GM19395 (cell line): ENCODE measurements around the gene MUC6.
A peak's percentile ranks its signal among the peaks of the same experiment; 100 is the strongest.

Experiments
- ATAC-seq: cut with Tn5 transposase; IDR thresholded peaks from one replicate; pipeline ENCODE4 v1.9.1; 2021; ENCODE audit warnings: mild to moderate bottlenecking, moderate library complexity; ENCODE audit not compliant: unreplicated experiment

Gene MUC6

GRCh38 chr11:1010551-1011319 is 25.8 kb downstream of the MUC6 start:
- no peak for ATAC-seq

DNA sequence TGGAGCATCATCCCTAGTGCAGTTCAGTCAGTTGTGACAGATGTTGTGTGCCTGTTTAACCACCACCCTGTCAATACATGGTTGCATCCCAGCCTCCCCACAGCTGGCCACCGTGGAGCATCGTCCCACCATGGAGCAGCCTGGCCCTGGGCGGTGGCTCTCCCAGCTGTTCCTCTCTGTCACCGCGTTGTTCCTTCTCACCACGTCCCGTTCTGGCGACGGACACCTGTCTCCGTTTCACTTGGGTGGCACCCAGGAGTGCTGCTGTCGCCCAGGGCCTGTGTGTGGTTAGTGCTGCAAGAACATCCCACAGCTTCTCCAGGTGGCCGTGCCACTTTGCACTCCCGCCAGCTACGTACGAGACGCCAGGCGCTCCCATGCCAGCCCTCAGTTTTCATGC is 26.5 kb downstream of the MUC6 start:
- no peak for ATAC-seq

GRCh38 chr11:1009371-1009770 is 27.1 kb downstream of the MUC6 start:
- ATAC-seq = no peak

- no peak for ATAC-seq
Measured at GRCh38 chr11:1008803-1009145, 27.7 kb downstream of the MUC6 start.

DNA sequence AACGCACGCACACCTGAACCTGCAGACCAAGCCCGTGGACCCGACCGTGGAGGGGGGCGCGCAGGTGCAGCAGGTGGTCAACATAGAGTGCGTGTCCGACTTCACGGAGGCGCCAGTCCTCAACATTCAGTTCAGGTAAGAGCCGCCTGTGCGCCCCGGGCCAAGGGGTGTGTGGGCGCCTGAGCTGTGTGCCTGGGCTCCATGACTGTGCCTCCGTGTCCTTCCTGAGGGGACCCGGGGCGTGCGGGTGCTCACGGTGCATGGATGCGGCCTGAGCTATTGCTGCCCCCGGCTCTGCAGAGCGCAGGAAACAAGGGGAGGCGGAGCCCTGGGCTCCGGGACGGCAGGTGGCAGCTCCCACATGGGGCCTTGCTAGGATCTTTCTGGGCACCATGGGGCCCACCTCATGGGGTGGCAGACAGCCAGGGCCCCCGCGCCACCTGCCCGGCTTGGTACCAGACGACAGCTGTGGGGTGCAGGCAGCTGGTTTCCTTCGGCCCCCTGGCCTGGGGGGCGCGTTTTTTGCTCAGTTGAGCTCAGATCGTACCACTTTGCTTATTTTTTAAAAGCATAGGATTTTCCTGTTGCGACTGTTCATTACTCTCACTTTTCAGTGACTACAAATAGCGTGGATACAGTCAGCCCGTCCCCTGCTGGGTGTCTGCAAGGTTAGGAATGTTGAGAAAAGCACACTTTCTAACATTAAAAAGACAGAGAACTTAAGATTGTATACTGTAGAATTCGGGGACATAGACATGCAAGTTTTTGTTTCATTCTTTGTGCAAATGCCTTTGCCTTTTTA is 28.3 kb downstream of the MUC6 start:
- ATAC-seq = no peak

DNA sequence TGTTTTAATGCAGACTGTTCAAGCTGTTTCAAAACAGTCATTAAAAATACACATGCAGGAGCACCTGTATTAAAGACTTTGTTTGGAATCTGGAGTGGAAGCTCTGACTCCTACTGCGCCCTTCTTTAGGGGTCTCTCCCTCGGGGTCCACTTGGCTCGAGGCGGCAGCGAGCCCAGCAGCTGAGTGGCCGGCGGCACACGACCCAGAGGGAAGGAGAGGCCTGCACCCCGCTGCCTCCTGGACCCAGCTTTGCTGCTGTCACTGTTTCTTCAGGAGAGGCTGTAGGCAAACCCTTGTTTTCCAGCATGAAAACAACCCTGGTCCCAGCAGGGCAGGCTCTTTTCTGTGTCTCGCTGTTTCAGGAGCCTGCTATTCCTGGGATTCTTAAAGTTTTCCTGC is 29.2 kb downstream of the MUC6 start:
- ATAC-seq = no peak

- ATAC-seq = no peak
Measured at GRCh38 chr11:1006762-1007161, 29.8 kb downstream of the MUC6 start.

- no peak for ATAC-seq
Measured at GRCh38 chr11:1005928-1006327, 30.6 kb downstream of the MUC6 start.

DNA sequence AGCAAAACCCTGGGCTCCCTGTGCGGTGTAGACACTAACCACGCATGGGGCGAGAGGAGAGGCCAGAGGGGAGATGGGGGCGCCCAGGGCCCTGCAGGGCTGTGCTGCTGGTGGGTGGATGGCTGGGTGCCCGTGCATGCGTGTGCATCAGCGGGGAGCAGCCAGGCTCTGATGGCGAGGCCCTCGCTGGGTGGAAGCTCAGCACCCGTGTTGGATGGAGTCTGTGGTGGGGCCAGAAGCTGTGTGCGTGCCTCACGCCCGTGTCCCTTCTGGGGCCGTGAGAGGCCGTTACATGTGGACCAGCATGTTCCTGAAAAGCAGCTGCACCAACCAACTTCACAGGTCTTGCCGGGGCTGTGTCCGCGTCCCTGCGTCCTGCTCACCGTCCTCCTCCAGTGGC is 33.4 kb downstream of the MUC6 start:
- no peak for ATAC-seq

- no peak for ATAC-seq
Measured at GRCh38 chr11:1002406-1002984, 34.0 kb downstream of the MUC6 start.

GRCh38 chr11:1001617-1002405 is 34.7 kb downstream of the MUC6 start:
- ATAC-seq = no peak

GRCh38 chr11:1000357-1001278 is 35.9 kb downstream of the MUC6 start:
- no peak for ATAC-seq

DNA sequence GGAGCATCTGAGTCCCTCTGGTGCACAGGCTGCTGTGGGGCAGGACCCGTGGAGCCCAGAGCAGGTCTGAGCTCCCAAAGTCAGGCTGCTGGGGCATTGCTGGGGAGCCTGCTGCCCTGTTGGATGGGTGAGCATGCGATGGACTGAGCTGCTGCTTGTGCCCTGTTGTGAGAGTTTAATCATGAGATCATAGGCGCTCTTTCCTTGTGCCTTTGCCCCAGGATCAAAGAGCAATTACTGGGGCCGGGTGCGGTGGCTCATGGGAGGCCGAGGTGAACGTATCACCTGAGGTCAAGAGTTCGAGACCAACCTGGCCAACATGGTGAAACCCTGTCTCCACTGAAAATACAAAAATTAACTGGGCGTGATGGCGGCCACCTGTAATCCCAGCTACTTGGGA is 37.5 kb downstream of the MUC6 start:
- no peak for ATAC-seq

DNA sequence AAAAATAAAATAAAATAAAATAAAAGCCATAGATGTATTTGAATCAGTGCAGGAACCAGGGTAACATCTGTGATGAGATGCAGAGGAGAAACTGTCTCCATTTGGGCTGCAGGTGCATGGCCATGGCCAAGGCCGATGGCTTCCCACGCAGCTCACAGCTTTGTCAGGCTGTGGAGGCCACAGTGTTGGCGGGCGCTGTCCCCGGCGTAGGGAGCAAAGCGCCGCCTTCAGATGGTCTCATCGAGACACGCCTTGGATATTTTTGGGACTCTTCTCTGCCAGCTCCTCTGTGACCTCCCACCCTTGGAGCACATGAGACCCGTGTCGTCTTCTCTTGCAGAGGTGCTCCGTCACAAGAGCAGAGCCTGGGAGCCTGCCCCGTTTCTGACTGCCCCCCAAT is 38.6 kb downstream of the MUC6 start:
- ATAC-seq = no peak

DNA sequence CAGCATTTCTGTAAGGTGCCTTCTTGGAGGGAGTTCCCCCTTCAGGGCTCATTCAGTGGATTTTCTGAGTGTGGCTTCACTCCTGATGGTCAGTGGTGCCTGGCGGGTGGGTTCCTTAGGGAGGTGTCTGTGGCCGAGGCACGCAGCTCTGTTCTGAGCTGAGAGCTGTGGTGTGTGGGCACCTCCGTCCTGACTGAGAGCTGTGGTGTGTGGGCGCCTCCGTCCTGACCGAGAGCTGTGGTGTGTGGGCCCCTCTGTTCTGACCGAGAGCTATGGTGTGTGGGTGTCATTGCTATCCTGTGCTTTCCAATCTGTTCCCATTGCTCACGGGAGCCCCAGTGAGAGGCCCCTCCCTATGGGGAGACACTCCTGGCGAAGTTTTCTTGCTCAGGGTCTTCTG is 39.8 kb downstream of the MUC6 start:
- ATAC-seq = no peak

DNA sequence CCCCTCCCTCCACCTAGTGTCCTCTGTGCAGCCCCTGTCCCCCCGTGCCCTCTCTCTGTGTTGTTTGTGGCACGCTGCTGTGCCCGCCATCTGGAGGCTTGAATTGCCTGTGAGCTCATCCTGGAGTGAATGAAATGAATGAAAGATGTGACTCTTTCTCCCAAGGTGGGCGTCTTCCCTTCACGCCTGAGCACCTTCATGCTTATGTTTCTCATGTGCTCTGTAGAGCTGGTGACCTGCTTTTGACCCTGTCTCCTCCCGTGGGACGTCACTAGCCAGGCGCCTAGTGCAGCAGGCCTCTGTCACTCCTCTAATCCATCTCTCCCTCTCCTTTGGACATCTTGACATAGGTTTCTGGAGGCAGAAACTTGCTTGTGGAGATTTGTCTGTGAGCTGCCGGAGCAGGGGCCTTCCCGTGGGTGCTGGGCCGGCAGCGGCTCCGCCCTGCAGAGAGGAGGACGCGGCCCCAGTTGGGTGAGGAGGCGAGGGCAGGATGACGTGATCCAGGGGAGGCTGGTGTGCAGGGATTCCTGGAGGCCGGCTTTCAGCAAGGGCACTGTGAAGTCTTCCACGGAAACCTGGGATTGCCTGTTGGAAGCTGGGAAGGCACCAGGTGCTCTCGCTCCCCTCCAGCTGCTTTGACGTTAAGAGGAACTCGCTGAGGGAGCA is 40.6 kb downstream of the MUC6 start:
- ATAC-seq = peak; percentile 78

GRCh38 chr11:995044-995751 is 41.3 kb downstream of the MUC6 start:
- no peak for ATAC-seq

GRCh38 chr11:993632-994167 is 42.8 kb downstream of the MUC6 start:
- no peak for ATAC-seq

- ATAC-seq = no peak
Measured at GRCh38 chr11:992577-992976, 43.9 kb downstream of the MUC6 start.
